ENCODE results near the gene VEZF1. TPM values are rescaled to one million over a fixed set of nuclear protein-coding genes. Genes with fewer than 3 reads are reported as not detected.
A peak's percentile ranks its signal among the peaks of the same experiment; 100 is the strongest.

Gene VEZF1
- total and polyA plus RNA-seq, 2 of the 8 experiments (the other 6 are each of a cell fraction or from before 2014, with no cell fraction given), result 28.9 to 61.9 TPM

DNA sequence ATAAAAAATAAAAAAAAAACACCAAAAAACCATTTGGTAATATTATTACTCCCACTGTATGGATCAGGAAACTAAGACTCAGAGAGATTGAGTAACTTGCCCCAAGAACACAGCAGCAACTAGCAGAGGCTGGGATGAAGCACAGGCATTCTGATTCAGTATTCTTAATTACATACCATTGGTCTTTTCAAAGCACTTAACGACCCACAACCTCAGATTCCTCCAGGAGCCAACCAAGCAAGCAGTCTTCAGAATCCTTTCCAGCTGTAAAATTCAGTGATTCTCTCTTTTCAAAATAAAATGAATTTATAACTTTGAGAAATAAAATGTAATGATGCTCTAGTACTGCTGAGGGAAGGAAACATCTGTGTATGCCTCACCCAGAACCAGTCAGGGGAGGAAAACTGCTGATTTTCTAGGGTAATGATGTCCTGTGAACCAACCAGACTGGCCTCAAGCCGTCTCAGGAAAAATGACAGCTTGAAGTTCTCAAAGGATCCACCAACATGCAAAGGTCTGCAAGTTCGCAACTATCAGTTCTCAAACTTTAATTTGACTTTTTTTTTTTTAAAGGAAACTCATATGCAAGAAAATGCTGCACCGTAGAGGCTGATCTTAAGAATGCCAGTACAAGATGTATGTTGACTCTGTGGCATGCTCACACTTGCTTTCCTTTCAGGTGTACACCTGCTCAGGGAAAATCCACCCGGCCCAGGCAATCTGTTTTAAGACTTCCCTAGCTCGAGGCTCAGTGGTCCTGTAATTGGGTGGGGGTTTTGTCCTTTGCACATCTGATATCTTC lies 41.9 kb downstream of the VEZF1 start:
- no peaks in the 10 kb centered on the region for H3K79me2 ChIP-seq (ENCODE audit: control insufficient read depth in 1 of 2, insufficient read depth in 2 of 2, low read length in 2 of 2)
- no peak overlapping the region for H2AFZ ChIP-seq (ENCODE audit: low read length)
- H2BK15ac ChIP-seq (ENCODE audit: low read length), result peak overlapping the region; percentile 21
- H3K9me3 ChIP-seq (ENCODE audit: insufficient read depth in 2 of 2, low read depth in 1 of 2, low read length in 1 of 2), result no peaks in the 10 kb centered on the region
- no peak overlapping the region for H3K4ac ChIP-seq (replicated peaks; ENCODE audit: insufficient read length, low read depth, low read length)
- H4K20me1 ChIP-seq (replicated peaks in 1 of 2; ENCODE audit: control insufficient read depth in 1 of 2, insufficient read depth in 2 of 2, low read length in 2 of 2), result no peaks in the 10 kb centered on the region
- no peak overlapping the region for H3K56ac ChIP-seq (replicated peaks; ENCODE audit: insufficient read length, low read depth, low read length)
- FAIRE-seq, result no peak
- H3K27ac ChIP-seq (ENCODE audit: low read depth, low read length), result 0 out of 2 replicates have a peak overlapping the region, but pooled peaks have one; percentile 3
- no peaks in the 10 kb centered on the region for H3K27me3 ChIP-seq (replicated peaks in 1 of 4; ENCODE audit: control insufficient read depth in 3 of 4, extremely low read depth in 1 of 4, insufficient read depth in 3 of 4, low read length in 3 of 4)
- DNase-seq (ENCODE audit: low read depth in 1 of 2, low spot score in 2 of 2), result no peak
- CTCF ChIA-PET (ENCODE audit: partially characterized antibody), result interaction anchor here (0.6 to 13.5 kb wide), 14 partner anchors 9 to 404 kb away, joined by 3 to 162 read pairs (median 4); no protein-coding TSS in a partner anchor
- H2AK5ac ChIP-seq (ENCODE audit: low read depth, low read length), result no peak overlapping the region
- no peak overlapping the region for H2BK120ac ChIP-seq (replicated peaks; ENCODE audit: low read depth, low read length)
- H3K79me1 ChIP-seq (ENCODE audit: low read depth, low read length), result no peaks in the 10 kb centered on the region; the same call in none of the 2 replicates
- TF ChIP-seq POLR2AphosphoS5 (IDR thresholded peaks at IDR 0.05; ENCODE audit: low read depth, low read length), result no peak
- H3K23ac ChIP-seq (ENCODE audit: insufficient read length), result no peak overlapping the region
- peaks cover 3 to 13% (median 7%) of the 10 kb centered on the region in 4 experiments for H3K4me1 ChIP-seq (replicated peaks in 1 of 4; ENCODE audit: control insufficient read depth in 3 of 4, insufficient read depth in 4 of 4, low read length in 3 of 4)
- H4K91ac ChIP-seq (replicated peaks; ENCODE audit: insufficient read length, low read length), result no peak overlapping the region
- H4K5ac ChIP-seq (ENCODE audit: insufficient read length, low read depth, low read length), result no peak overlapping the region
- no peaks in the 10 kb centered on the region for H3K23me2 ChIP-seq (ENCODE audit: low read depth, low read length)
- no peak overlapping the region for H3K14ac ChIP-seq (ENCODE audit: insufficient read length)
- H2BK12ac ChIP-seq (ENCODE audit: low read depth, low read length), result peak overlapping the region; percentile 45; the same call in 1 of the 2 replicates
- H4K8ac ChIP-seq (ENCODE audit: extremely low read depth, insufficient read depth, low read length), result no peak overlapping the region
- 83% methylated on average over 6 of the region's 6 CpGs; no CpG with 5 or more reads in 1 of the 2 experiments for WGBS, 2 experiments (ENCODE audit: extremely low coverage in 1 of 2, insufficient coverage in 1 of 2, insufficient read length in 1 of 2, insufficient replicate concordance in 2 of 2, low coverage in 1 of 2, low lambda C conversion rate in 2 of 2, missing lambda C conversion rate in 1 of 2)
- POLR2A ChIA-PET (ENCODE audit: partially characterized antibody), result interaction anchor here (0.7 to 4.3 kb wide), 4 partner anchors 10 to 88 kb away, joined by 3 to 26 read pairs (median 4); no protein-coding TSS in a partner anchor
- no peak overlapping the region for H3K18ac ChIP-seq (ENCODE audit: extremely low read depth, low read length)
- no peaks in the 10 kb centered on the region for H3K36me3 ChIP-seq (ENCODE audit: control insufficient read depth in 2 of 4, insufficient read depth in 4 of 4, low read length in 3 of 4)
- no peak overlapping the region for H2BK5ac ChIP-seq (ENCODE audit: low read depth, low read length)
- H3K4me2 ChIP-seq (ENCODE audit: insufficient read depth in 1 of 2, low read depth in 2 of 2, low read length in 2 of 2), result no peak overlapping the region
- H3K4me3 ChIP-seq (ENCODE audit: extremely low read depth in 1 of 4, insufficient read depth in 2 of 4, low read depth in 3 of 4, low read length in 4 of 4), result no peak overlapping the region
- H3K9ac ChIP-seq (replicated peaks in 1 of 4; ENCODE audit: extremely low read depth in 1 of 4, low read depth in 3 of 4, low read length in 3 of 4), result no peak overlapping the region
- H2BK20ac ChIP-seq (ENCODE audit: low read length), result no peak overlapping the region

All from H1 (cell line).